Stomach (tissue), 9 donors: ENCODE data around the gene LIN28B. TPM values are rescaled to one million over a fixed set of nuclear protein-coding genes. Genes with fewer than 3 reads are reported as not detected.
A peak's percentile ranks its signal among the peaks of the same experiment; 100 is the strongest.

Experiments used
- DNase-seq, 2 donors: peaks; one replicate each; pipeline versions ENCODE4 v3.0.0 to v3.0.0-alpha.2; 2013 to 2019
- H3K27ac ChIP-seq, 5 donors: fragments of 200-600 bp in 4 of 5; sonication (generic) in 4 of 5; one replicate each; pipeline ENCODE4 v1.5.1; 2013 to 2019; ENCODE audit warnings: mild to moderate bottlenecking in 1 of 5, moderate library complexity in 1 of 5
- H3K27me3 ChIP-seq, 3 donors: fragments of 200-600 bp; sonication (generic); one replicate each; pipeline ENCODE4 v1.5.1; 2017 to 2019; ENCODE audit warnings: mixed run types in 1 of 3
- H3K36me3 ChIP-seq, 4 donors: fragments of 200-600 bp; sonication (generic); 1 replicate in 3 of 4; 2 replicates in 1 of 4; pipeline ENCODE4 v1.5.1; 2016 to 2019
- H3K4me1 ChIP-seq, 4 donors: fragments of 200-600 bp; sonication (generic); one replicate each; pipeline ENCODE4 v1.5.1; 2016 to 2019
- H3K4me3 ChIP-seq, 4 donors: fragments of 200-600 bp; sonication (generic) in 3 of 4; one replicate each; pipeline ENCODE4 v1.5.1; 2016 to 2019; ENCODE audit warnings: mild to moderate bottlenecking in 1 of 4
- H3K9me3 ChIP-seq, 4 donors: fragments of 200-600 bp; sonication (generic); one replicate each; pipeline ENCODE4 v1.5.1; 2016 to 2019
- CTCF ChIP-seq, 7 experiments: fragments of 450-650 bp in 4 of 7; fragments of 200-600 bp in 3 of 7; sonication (generic) in 3 of 7; IDR thresholded peaks; one replicate each; pipeline ENCODE4 v1.5.1; 2016 to 2019; ENCODE audit warnings: antibody characterized with exemption in 7 of 7, control low read depth in 2 of 7, mild to moderate bottlenecking in 1 of 7
- EP300 ChIP-seq: sonication (generic); formaldehyde crosslinking; IDR thresholded peaks from one replicate; pipeline ENCODE4 v1.6.1; 2017; ENCODE audit warnings: antibody characterized with exemption
- POLR2A ChIP-seq, 4 donors: fragments of 450-650 bp; IDR thresholded peaks; one replicate each; pipeline ENCODE4 v1.6.1; 2016; ENCODE audit warnings: antibody characterized with exemption in 4 of 4, control low read depth in 2 of 4, mild to moderate bottlenecking in 1 of 4, moderate library complexity in 1 of 4
- POLR2AphosphoS5 ChIP-seq, 3 donors: sonication (generic); formaldehyde crosslinking; IDR thresholded peaks; one replicate each; pipeline ENCODE4 v1.6.1; 2016; ENCODE audit warnings: antibody characterized with exemption in 3 of 3
- WGBS, 5 donors: extraction: QIAGEN DNeasy Blood & Tissue Kit in 3 of 5; methylation state at CpG; one replicate each; pipeline versions ENCODE4 v1.1.5 to v1.1.7; 2013 to 2018; 5-methylcytosine and 5-hydroxymethylcytosine counted together
- intact Hi-C: fragments of 100-400 bp; cut with DNase I; formaldehyde crosslinking; loops from one replicate; pipeline ENCODE4 v1.15.1; 2023; ENCODE audit warnings: low total_unique reads
- polyA plus RNA-seq, 3 donors: library from polyadenylated mRNA; stranded (reverse); fragments of 200-250 nt; gene quantifications; one replicate each; pipeline ENCODE4 v1.2.3, GENCODE V29; 2013
- total RNA-seq, 5 donors: library from RNA; depleted of rRNA; stranded (reverse); fragments of >200 nt; gene quantifications; one replicate each; pipeline versions ENCODE4 v1.1.0 to v1.2.3, GENCODE V29; 2014 to 2016
- donor health status: healthy with polysubstance abuse.
- donor health status: Bipolar disorder and iron deficiency.
- donor health status: healthy.

Gene LIN28B
- total and polyA plus RNA-seq, 8 donors, result not detected

- H3K27ac ChIP-seq, result no peak overlapping the region
- H3K4me1 ChIP-seq, result peaks cover 4 to 14% (median 8%) of the 10 kb centered on the region in 4 donors
- peaks cover 0 to 23% (median 14%) of the 10 kb centered on the region in 4 donors for H3K9me3 ChIP-seq
- 93 to 98% (median 95%) methylated on average over 35 to 38 of the region's 38 CpGs for whole genome bisulfite sequencing, 5 donors
- DNase-seq, result no peak
- no peaks in the 10 kb centered on the region for H3K36me3 ChIP-seq
- TF ChIP-seq POLR2A (IDR thresholded peaks at IDR 0.05), result no peak
- no peak overlapping the region for H3K4me3 ChIP-seq
- intact Hi-C loops, result no loop called here
- peaks cover 15 to 72% (median 25%) of the 10 kb centered on the region in 3 donors for H3K27me3 ChIP-seq
Measured at GRCh38 chr6:104936766-104937535, 20.0 kb upstream of the LIN28B start.

- TF ChIP-seq POLR2AphosphoS5 (IDR thresholded peaks at IDR 0.05), result no peak
- no peak for TF ChIP-seq POLR2A (IDR thresholded peaks at IDR 0.05)
- TF ChIP-seq EP300, result no peak
- no peak for TF ChIP-seq CTCF (IDR thresholded peaks at IDR 0.05)
- Histone ChIP-seq H3K27me3 (peaks cover 15 to 95% (median 36%) of the 10 kb centered on the region in 3 donors), H3K9me3 (peaks cover 0 to 23% (median 14%) of the 10 kb centered on the region in 4 donors), H3K4me1 (peaks cover 4 to 16% (median 8%) of the 10 kb centered on the region in 4 donors), H3K36me3 (no peaks in the 10 kb centered on the region), H3K27ac (no peak overlapping the region), H3K4me3 (peak overlapping the region in 3 of 4 donors; percentile 31 to 45 (median 44))
- intact Hi-C loops, result no loop called here
- DNase-seq, result peak in 1 of 2 donors; percentile 57
- WGBS, 5 donors, result 8 to 24% (median 18%) methylated on average over 34 to 88 of the region's 88 CpGs
Measured at GRCh38 chr6:104940238-104940892, 16.5 kb upstream of the LIN28B start.

GRCh38 chr6:104940893-104941728, 15.8 kb upstream of the LIN28B start:
- intact Hi-C loops, result no loop called here
- WGBS, 5 donors, result 5 to 11% (median 8%) methylated on average over 51 to 104 of the region's 104 CpGs

GRCh38 chr6:104941729-104942091, 15.2 kb upstream of the LIN28B start:
- WGBS, 5 donors, result 12 to 15% (median 13%) methylated on average over 7 of the region's 7 CpGs
- Histone ChIP-seq H3K27me3 (peaks cover 15 to 97% (median 36%) of the 10 kb centered on the region in 3 donors), H3K27ac (no peak overlapping the region), H3K9me3 (peaks cover 0 to 21% (median 14%) of the 10 kb centered on the region in 4 donors), H3K4me3 (peak overlapping the region in 2 of 4 donors; percentile 31 to 44), H3K36me3 (no peaks in the 10 kb centered on the region), H3K4me1 (peaks cover 4 to 16% (median 8%) of the 10 kb centered on the region in 4 donors)
- TF ChIP-seq POLR2A (IDR thresholded peaks at IDR 0.05) (no peak), CTCF (IDR thresholded peaks at IDR 0.05) (no peak), POLR2AphosphoS5 (IDR thresholded peaks at IDR 0.05) (no peak), EP300 (no peak)
- no peak for DNase-seq
- intact Hi-C loops, result no loop called here

More at GRCh38 chr6:104940893-104941728, 15.8 kb upstream of the LIN28B start:
- Histone ChIP-seq H3K9me3 (peaks cover 0 to 23% (median 14%) of the 10 kb centered on the region in 4 donors), H3K4me3 (peak overlapping the region; percentile 29 to 45 (median 38)), H3K4me1 (peaks cover 4 to 16% (median 8%) of the 10 kb centered on the region in 4 donors), H3K27me3 (peaks cover 15 to 97% (median 36%) of the 10 kb centered on the region in 3 donors), H3K36me3 (no peaks in the 10 kb centered on the region), H3K27ac (no peak overlapping the region)
- peak in 1 of 2 donors; percentile 85 for DNase-seq
- TF ChIP-seq EP300 (no peak), CTCF (IDR thresholded peaks at IDR 0.05) (peak in 2 of 7 experiments; percentile 24 to 37)
